Measurements from ENCODE around the gene DTD2. TPM values are rescaled to one million over a fixed set of nuclear protein-coding genes. Genes with fewer than 3 reads are reported as not detected.

The DTD2 gene
- total and polyA plus RNA-seq, 2 donors (not counting 1 experiment from before 2014, with no cell fraction given): 11.9 to 14.1 TPM

DNA sequence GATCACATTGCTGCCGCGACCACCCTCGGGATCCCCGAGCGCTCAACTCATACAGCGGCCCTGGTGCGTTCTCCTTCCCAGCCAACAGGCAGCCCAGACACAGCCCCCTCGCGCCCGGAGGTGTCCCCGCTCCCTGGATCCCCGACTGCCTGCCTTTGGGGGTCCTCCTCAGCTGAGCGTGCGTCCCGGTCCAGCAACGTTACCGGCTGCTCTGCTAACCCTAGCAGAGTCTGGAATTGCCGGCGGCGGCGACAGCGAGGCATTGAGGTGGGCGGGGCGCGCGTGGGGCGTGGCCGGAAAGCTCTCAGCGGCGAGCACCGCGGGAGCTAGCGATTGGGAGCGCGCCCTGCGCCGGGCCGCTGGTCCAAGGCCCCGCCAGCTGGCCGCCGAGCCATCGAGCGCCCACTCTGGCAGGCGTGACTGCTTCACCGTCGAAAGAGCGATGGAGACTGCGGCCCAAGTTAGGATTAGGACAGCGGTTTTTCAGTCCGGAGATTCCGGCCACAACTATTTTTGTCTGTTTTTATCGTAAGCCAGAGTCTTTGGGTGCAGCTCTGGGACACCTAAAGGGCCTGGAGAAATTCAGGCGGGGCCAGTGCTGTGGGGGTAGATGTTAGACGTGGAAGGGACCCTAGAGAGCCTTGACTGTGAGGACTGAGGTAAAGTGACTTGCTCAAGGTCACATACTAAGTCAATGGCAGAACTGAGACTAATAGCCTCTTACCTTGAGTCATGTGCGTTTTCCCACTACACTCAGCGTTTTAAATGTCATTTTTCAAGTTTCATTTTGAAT, 36.8 kb downstream of the DTD2 start, which contains the start of gene HEATR5A:
Gene HEATR5A (minus strand): TSS at position 232 of the 793 bp plus-strand sequence. CDS start 17,575 bp downstream, outside the sequence.
- Histone ChIP-seq H3K4me1 (ENCODE audit: control insufficient read depth in 2 of 2, insufficient read depth in 2 of 2, low read length in 2 of 2) (peaks cover 10 to 12% of the 10 kb centered on the region in 2 donors), H3K4me2 (replicated peaks; ENCODE audit: low read depth, low read length, poor library complexity, severe bottlenecking) (peak within 1 kb of the TSS; percentile 84), H2AFZ (ENCODE audit: insufficient read depth, low read depth, low read length, poor library complexity, severe bottlenecking) (peak within 1 kb of the TSS; percentile 91), H4K20me1 (ENCODE audit: control insufficient read depth, insufficient read depth, low read length, poor library complexity, severe bottlenecking) (no peaks in the 10 kb centered on the region), H3K36me3 (replicated peaks in 1 of 2; ENCODE audit: control extremely low read depth in 1 of 2, control insufficient read depth in 1 of 2, extremely low read depth in 1 of 2, insufficient read depth in 2 of 2, low read length in 1 of 2) (no peaks in the 10 kb centered on the region), H3K9ac (ENCODE audit: low read length) (peak within 1 kb of the TSS; percentile 95), H3K4me3 (ENCODE audit: control extremely low read depth in 1 of 5, extremely low read depth in 1 of 5, insufficient read depth in 1 of 5, low read depth in 2 of 5, low read length in 4 of 5) (peak within 1 kb of the TSS; percentile 62 to 100 (median 95)), H3K27ac (ENCODE audit: low read length in 2 of 2) (peak within 1 kb of the TSS; percentile 30 to 75), H3K79me2 (ENCODE audit: control insufficient read depth, insufficient read depth, low read length) (peaks cover 37% of the 10 kb centered on the region), H3K9me3 (ENCODE audit: control extremely low read depth in 1 of 3, control insufficient read depth in 2 of 3, insufficient read depth in 1 of 3, low read length in 2 of 3) (no peaks in the 10 kb centered on the region), H3K27me3 (replicated peaks in 1 of 4; ENCODE audit: control extremely low read depth in 1 of 4, control insufficient read depth in 3 of 4, insufficient read depth in 4 of 4, low read length in 3 of 4) (no peaks in the 10 kb centered on the region)
- POLR2A ChIA-PET: interaction anchor here (0.9 to 2.0 kb wide), 7 partner anchors 10 to 783 kb away, joined by 3 to 20 read pairs (median 3); partner anchors contain the start of genes DTD2, HECTD1, NUBPL and RNU6-8
- Mint-ChIP-seq H3K27ac (peak within 1 kb of the TSS; percentile 93), H3K4me1 (peaks cover 26% of the 10 kb centered on the region), H3K9me3 (ENCODE audit: insufficient read depth) (no peaks in the 10 kb centered on the region), H3K4me3 (peak within 1 kb of the TSS; percentile 96), H3K27me3 (no peaks in the 10 kb centered on the region)
- CTCF ChIA-PET: interaction anchor here (0.8 to 3.7 kb wide), 10 partner anchors 10 to 653 kb away, joined by 3 to 17 read pairs (median 4); partner anchors contain the start of gene DTD2
- under 1% methylated on average over 54 of the region's 56 CpGs for WGBS (ENCODE audit: insufficient coverage)
- TF ChIP-seq, protein P1, sequence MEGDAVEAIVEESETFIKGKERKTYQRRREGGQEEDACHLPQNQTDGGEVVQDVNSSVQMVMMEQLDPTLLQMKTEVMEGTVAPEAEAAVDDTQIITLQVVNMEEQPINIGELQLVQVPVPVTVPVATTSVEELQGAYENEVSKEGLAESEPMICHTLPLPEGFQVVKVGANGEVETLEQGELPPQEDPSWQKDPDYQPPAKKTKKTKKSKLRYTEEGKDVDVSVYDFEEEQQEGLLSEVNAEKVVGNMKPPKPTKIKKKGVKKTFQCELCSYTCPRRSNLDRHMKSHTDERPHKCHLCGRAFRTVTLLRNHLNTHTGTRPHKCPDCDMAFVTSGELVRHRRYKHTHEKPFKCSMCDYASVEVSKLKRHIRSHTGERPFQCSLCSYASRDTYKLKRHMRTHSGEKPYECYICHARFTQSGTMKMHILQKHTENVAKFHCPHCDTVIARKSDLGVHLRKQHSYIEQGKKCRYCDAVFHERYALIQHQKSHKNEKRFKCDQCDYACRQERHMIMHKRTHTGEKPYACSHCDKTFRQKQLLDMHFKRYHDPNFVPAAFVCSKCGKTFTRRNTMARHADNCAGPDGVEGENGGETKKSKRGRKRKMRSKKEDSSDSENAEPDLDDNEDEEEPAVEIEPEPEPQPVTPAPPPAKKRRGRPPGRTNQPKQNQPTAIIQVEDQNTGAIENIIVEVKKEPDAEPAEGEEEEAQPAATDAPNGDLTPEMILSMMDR (IDR thresholded peaks at IDR 0.05): peak; percentile 31
- no peak for TF ChIP-seq EZH2 (IDR thresholded peaks at IDR 0.05; ENCODE audit: borderline replicate concordance, insufficient read depth, low read depth, low read length, poor library complexity, severe bottlenecking)
- peak; percentile 95 for DNase-seq
- ATAC-seq (ENCODE audit: low read depth): peak; percentile 97
- intact Hi-C loops (cut with micrococcal nuclease): loop anchor here (1.0 to 5.0 kb wide), 6 partner anchors 10 to 798 kb away; partner anchors contain the start of genes DTD2, NUBPL, RNU6-8 and SCFD1

Measured in B cell (primary cell).